ENCODE results near the gene ACADSB. TPM values are rescaled to one million over a fixed set of nuclear protein-coding genes. Genes with fewer than 3 reads are reported as not detected.

The ACADSB gene
- total RNA-seq, 1 donor from 2014 or later = 27.3 TPM

GRCh38 chr10:123073187-123073586, 64.4 kb downstream of the ACADSB start:
- no peaks in the 10 kb centered on the region for H3K4me1 Mint-ChIP-seq (ENCODE audit: unreplicated experiment)
- no peaks in the 10 kb centered on the region for H3K9me3 Mint-ChIP-seq

GRCh38 chr10:123074215-123074614, 65.4 kb downstream of the ACADSB start:
- no peak for DNase-seq (ENCODE audit: extremely low spot score, unreplicated experiment)
- H3K27ac Mint-ChIP-seq = no peak overlapping the region
- no peaks in the 10 kb centered on the region for H3K36me3 Mint-ChIP-seq
- H3K4me3 Mint-ChIP-seq = no peak overlapping the region
- no peaks in the 10 kb centered on the region for H3K4me1 Mint-ChIP-seq (ENCODE audit: unreplicated experiment)
- H3K9me3 Mint-ChIP-seq = no peaks in the 10 kb centered on the region
- H3K27me3 Mint-ChIP-seq = peaks cover 35% of the 10 kb centered on the region
- TF ChIP-seq, protein P1, sequence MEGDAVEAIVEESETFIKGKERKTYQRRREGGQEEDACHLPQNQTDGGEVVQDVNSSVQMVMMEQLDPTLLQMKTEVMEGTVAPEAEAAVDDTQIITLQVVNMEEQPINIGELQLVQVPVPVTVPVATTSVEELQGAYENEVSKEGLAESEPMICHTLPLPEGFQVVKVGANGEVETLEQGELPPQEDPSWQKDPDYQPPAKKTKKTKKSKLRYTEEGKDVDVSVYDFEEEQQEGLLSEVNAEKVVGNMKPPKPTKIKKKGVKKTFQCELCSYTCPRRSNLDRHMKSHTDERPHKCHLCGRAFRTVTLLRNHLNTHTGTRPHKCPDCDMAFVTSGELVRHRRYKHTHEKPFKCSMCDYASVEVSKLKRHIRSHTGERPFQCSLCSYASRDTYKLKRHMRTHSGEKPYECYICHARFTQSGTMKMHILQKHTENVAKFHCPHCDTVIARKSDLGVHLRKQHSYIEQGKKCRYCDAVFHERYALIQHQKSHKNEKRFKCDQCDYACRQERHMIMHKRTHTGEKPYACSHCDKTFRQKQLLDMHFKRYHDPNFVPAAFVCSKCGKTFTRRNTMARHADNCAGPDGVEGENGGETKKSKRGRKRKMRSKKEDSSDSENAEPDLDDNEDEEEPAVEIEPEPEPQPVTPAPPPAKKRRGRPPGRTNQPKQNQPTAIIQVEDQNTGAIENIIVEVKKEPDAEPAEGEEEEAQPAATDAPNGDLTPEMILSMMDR (conservative IDR thresholded peaks at IDR 0.05) = no peak

More at GRCh38 chr10:123073187-123073586, 64.4 kb downstream of the ACADSB start:
- H3K27ac Mint-ChIP-seq = no peak overlapping the region
- no peaks in the 10 kb centered on the region for H3K36me3 Mint-ChIP-seq
- peaks cover 44% of the 10 kb centered on the region for H3K27me3 Mint-ChIP-seq
- no peak for DNase-seq (ENCODE audit: extremely low spot score, unreplicated experiment)
- TF ChIP-seq, protein P1 (conservative IDR thresholded peaks at IDR 0.05) = no peak
- H3K4me3 Mint-ChIP-seq = no peak overlapping the region

- H3K27ac Mint-ChIP-seq = no peak overlapping the region
- H3K4me1 Mint-ChIP-seq (ENCODE audit: unreplicated experiment) = no peaks in the 10 kb centered on the region
- H3K36me3 Mint-ChIP-seq = no peaks in the 10 kb centered on the region
- DNase-seq (ENCODE audit: extremely low spot score, unreplicated experiment) = no peak
- no peak overlapping the region for H3K4me3 Mint-ChIP-seq
- TF ChIP-seq, protein P1 (conservative IDR thresholded peaks at IDR 0.05) = no peak
- peaks cover 20% of the 10 kb centered on the region for H3K27me3 Mint-ChIP-seq
- no peaks in the 10 kb centered on the region for H3K9me3 Mint-ChIP-seq
Measured at GRCh38 chr10:123081896-123082295, 73.1 kb downstream of the ACADSB start.

- no peaks in the 10 kb centered on the region for H3K9me3 Mint-ChIP-seq
- no peak for DNase-seq (ENCODE audit: extremely low spot score, unreplicated experiment)
- H3K27me3 Mint-ChIP-seq = peaks cover 16% of the 10 kb centered on the region
- TF ChIP-seq, protein P1 (conservative IDR thresholded peaks at IDR 0.05) = no peak
- H3K36me3 Mint-ChIP-seq = no peaks in the 10 kb centered on the region
- no peak overlapping the region for H3K4me3 Mint-ChIP-seq
- no peaks in the 10 kb centered on the region for H3K4me1 Mint-ChIP-seq (ENCODE audit: unreplicated experiment)
- H3K27ac Mint-ChIP-seq = no peak overlapping the region
Measured at GRCh38 chr10:123083811-123084210, 75.0 kb downstream of the ACADSB start.

- Mint-ChIP-seq H3K36me3 (no peaks in the 10 kb centered on the region), H3K9me3 (no peaks in the 10 kb centered on the region), H3K27me3 (peaks cover 33% of the 10 kb centered on the region), H3K4me3 (no peak overlapping the region), H3K27ac (no peak overlapping the region), H3K4me1 (ENCODE audit: unreplicated experiment) (no peaks in the 10 kb centered on the region)
- no peak for DNase-seq (ENCODE audit: extremely low spot score, unreplicated experiment)
- TF ChIP-seq, protein P1 (conservative IDR thresholded peaks at IDR 0.05) = no peak
Measured at GRCh38 chr10:123086281-123086680, 77.5 kb downstream of the ACADSB start.

- H3K4me3 Mint-ChIP-seq = no peak overlapping the region
- peaks cover 43% of the 10 kb centered on the region for H3K27me3 Mint-ChIP-seq
- TF ChIP-seq, protein P1 (conservative IDR thresholded peaks at IDR 0.05) = no peak
- H3K9me3 Mint-ChIP-seq = no peaks in the 10 kb centered on the region
- H3K27ac Mint-ChIP-seq = no peak overlapping the region
- H3K4me1 Mint-ChIP-seq (ENCODE audit: unreplicated experiment) = no peaks in the 10 kb centered on the region
- no peak for DNase-seq (ENCODE audit: extremely low spot score, unreplicated experiment)
- H3K36me3 Mint-ChIP-seq = no peaks in the 10 kb centered on the region
Measured at GRCh38 chr10:123087348-123087747, 78.5 kb downstream of the ACADSB start.

All from type B pancreatic cell (in vitro differentiated cells).